ENCODE results near the gene DIPK2A.

- no peak for TF ChIP-seq CTCF (conservative IDR thresholded peaks at IDR 0.05)
- TF ChIP-seq ZFX (IDR thresholded peaks at IDR 0.05) = no peak
These were observed 20.8 kb upstream of the DIPK2A start for GRCh38 chr3:143950810-143951209.
